A673 (cell line): ENCODE results near the gene SLC1A1. TPM values are rescaled to one million over a fixed set of nuclear protein-coding genes. Genes with fewer than 3 reads are reported as not detected.

Source experiments
- BruUV-seq: library from RNA; stranded (reverse); fragments of 400-500 nt; replicated peaks from 2 replicates; lab custom pipeline; 2021; lab: Mats Ljungman, UMichigan
- CTCF ChIA-PET: fragments of 300-600 bp; sonication (Branson Sonifier 250); formaldehyde crosslinking; loops from one replicate; lab custom pipeline; 2022; ENCODE audit warnings: antibody characterized with exemption; lab: Charles Lee
- POLR2A ChIA-PET: fragments of 300-600 bp; sonication (Branson Sonifier 250); formaldehyde crosslinking; loops from one replicate; lab custom pipeline; 2022; ENCODE audit warnings: antibody characterized with exemption; ENCODE audit not compliant: low non-redundant PET; lab: Charles Lee
- DNase-seq: peaks from one replicate; pipeline ENCODE4 v3.0.0-alpha.2; 2015; ENCODE audit warnings: low spot score
- H3K27ac ChIP-seq: fragments of 200-600 bp; sonication (generic); 2 replicates; pipeline ENCODE4 v1.5.1; 2016; ENCODE audit warnings: mixed run types, low read depth, mild to moderate bottlenecking, mixed read lengths, antibody characterized with exemption, low read length; ENCODE audit not compliant: poor library complexity, severe bottlenecking
- H3K27me3 ChIP-seq: fragments of 200-600 bp; sonication (generic); replicated peaks from 2 replicates; pipeline ENCODE4 v1.6.1; 2017; ENCODE audit warnings: mixed run types, low read depth, mild to moderate bottlenecking, mixed read lengths, antibody characterized with exemption, low read length; ENCODE audit not compliant: insufficient read depth, poor library complexity
- H3K36me3 ChIP-seq: fragments of 200-600 bp; sonication (generic); 2 replicates; pipeline ENCODE4 v1.6.1; 2016; ENCODE audit warnings: mixed run types, mild to moderate bottlenecking, mixed read lengths, antibody characterized with exemption, low read length; ENCODE audit not compliant: insufficient read depth, poor library complexity, severe bottlenecking
- H3K4me1 ChIP-seq: fragments of 200-600 bp; sonication (generic); 2 replicates; pipeline ENCODE4 v1.6.1; 2017; ENCODE audit warnings: mixed run types, mild to moderate bottlenecking, mixed read lengths, antibody characterized with exemption, low read length; ENCODE audit not compliant: insufficient read depth, poor library complexity, severe bottlenecking
- H3K4me3 ChIP-seq: fragments of 200-600 bp; sonication (generic); 2 replicates; pipeline ENCODE4 v1.5.1; 2016; ENCODE audit warnings: low read depth, mixed run types, mild to moderate bottlenecking, mixed read lengths, low read length; ENCODE audit not compliant: poor library complexity, severe bottlenecking
- H3K9me3 ChIP-seq: fragments of 200-600 bp; sonication (generic); 2 replicates; pipeline ENCODE4 v1.6.1; 2016; ENCODE audit warnings: mixed run types, low read depth, mild to moderate bottlenecking, mixed read lengths, antibody characterized with exemption, low read length; ENCODE audit not compliant: poor library complexity, severe bottlenecking
- EZH2 ChIP-seq: fragments of 200-600 bp; sonication (generic); IDR thresholded peaks from 2 replicates; pipeline ENCODE4 v1.6.1; 2017; ENCODE audit warnings: borderline replicate concordance, low read depth, mild to moderate bottlenecking, mixed read lengths, antibody characterized with exemption, low read length; ENCODE audit not compliant: poor library complexity, severe bottlenecking
- intact Hi-C: fragments of 100-400 bp; cut with micrococcal nuclease; formaldehyde crosslinking; loops from one replicate; pipeline ENCODE4 v1.10.0; 2022; ENCODE audit not compliant: unreplicated experiment
- total RNA-seq: library from RNA; stranded (reverse); gene quantifications from 2 replicates; pipeline ENCODE4 v1.2.3, GENCODE V29; 2021
- TF ChIP-seq, protein P1 (sequence below): fragments of 300-800, 200-600 bp; sonication (generic); conservative IDR thresholded peaks from 2 replicates; pipeline ENCODE4 v1.5.1; 2017; ENCODE audit warnings: low read depth, mild to moderate bottlenecking, antibody characterized with exemption, low read length, moderate library complexity, mixed read lengths

The SLC1A1 gene
- total RNA-seq, 1 experiment from 2014 or later: 8.7 TPM

- DNase-seq: no peak
- Histone ChIP-seq H3K4me3 (no peak overlapping the region), H3K9me3 (no peaks in the 10 kb centered on the region), H3K27me3 (no peaks in the 10 kb centered on the region), H3K4me1 (no peaks in the 10 kb centered on the region), H3K36me3 (peaks cover 14% of the 10 kb centered on the region), H3K27ac (no peak overlapping the region)
- intact Hi-C loops: no loop called here
- CTCF ChIA-PET: no interaction called here
- TF ChIP-seq, protein P1, sequence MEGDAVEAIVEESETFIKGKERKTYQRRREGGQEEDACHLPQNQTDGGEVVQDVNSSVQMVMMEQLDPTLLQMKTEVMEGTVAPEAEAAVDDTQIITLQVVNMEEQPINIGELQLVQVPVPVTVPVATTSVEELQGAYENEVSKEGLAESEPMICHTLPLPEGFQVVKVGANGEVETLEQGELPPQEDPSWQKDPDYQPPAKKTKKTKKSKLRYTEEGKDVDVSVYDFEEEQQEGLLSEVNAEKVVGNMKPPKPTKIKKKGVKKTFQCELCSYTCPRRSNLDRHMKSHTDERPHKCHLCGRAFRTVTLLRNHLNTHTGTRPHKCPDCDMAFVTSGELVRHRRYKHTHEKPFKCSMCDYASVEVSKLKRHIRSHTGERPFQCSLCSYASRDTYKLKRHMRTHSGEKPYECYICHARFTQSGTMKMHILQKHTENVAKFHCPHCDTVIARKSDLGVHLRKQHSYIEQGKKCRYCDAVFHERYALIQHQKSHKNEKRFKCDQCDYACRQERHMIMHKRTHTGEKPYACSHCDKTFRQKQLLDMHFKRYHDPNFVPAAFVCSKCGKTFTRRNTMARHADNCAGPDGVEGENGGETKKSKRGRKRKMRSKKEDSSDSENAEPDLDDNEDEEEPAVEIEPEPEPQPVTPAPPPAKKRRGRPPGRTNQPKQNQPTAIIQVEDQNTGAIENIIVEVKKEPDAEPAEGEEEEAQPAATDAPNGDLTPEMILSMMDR: no peak
- no peak for TF ChIP-seq EZH2
- POLR2A ChIA-PET: no interaction called here
- no TSS peak for BruUV-seq
Observed at GRCh38 chr9:4592295-4592694, 102.0 kb downstream of the SLC1A1 start.

DNA sequence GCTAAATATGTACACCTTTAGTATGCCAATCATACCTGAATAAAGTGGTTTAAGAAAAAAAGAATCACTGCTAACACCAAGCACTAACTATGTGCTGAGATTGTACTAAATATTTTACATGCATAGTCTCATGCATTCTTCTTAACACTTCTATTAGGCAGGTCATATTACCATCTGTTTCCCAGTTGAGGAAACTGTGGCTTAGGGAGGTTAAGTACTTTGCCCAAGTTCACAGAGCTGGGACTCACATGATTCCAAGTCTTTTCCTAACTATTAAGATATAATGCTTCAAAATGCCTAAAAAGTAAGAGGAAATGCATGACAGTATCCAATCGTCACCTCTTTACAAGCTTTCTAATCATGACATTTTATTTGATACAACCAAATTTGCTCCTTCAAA lies 102.6 kb downstream of the SLC1A1 start:
- ChIA-PET POLR2A (interaction anchor here (0.6 kb wide), 1 partner anchor 47 kb away, joined by 5 read pairs; no protein-coding TSS in a partner anchor), CTCF (no interaction called here)
- Histone ChIP-seq H3K27me3 (no peaks in the 10 kb centered on the region), H3K4me1 (peaks cover 2% of the 10 kb centered on the region), H3K36me3 (peaks cover 14% of the 10 kb centered on the region), H3K27ac (no peak overlapping the region), H3K4me3 (no peak overlapping the region), H3K9me3 (no peaks in the 10 kb centered on the region)
- BruUV-seq: no TSS peak
- intact Hi-C loops: no loop called here
- TF ChIP-seq, protein P1: no peak
- TF ChIP-seq EZH2: no peak
- DNase-seq: no peak

DNA sequence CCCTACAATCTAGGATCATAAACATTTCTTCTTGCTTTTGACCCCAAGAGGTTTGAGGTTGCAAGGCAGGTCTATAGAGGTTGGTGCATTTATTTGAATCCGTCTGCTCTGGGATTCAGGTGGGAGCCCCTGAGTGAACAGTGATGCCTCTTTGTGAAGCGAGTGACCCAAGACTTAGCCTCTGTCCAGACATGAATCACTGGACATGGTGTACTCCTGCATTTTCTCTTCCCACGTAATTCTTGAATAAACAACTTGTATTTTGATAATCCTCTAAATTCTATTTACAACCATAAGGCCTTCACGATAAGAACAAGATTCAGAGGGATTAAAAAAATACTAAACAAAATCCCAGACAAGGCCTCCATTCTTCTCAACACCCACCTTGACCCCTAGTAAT lies 104.3 kb downstream of the SLC1A1 start:
- TF ChIP-seq EZH2: no peak
- TF ChIP-seq, protein P1: no peak
- intact Hi-C loops: no loop called here
- ChIA-PET POLR2A (no interaction called here), CTCF (interaction anchor here (0.5 kb wide), 1 partner anchor 1010 kb away, joined by 3 read pairs; no protein-coding TSS in a partner anchor)
- H3K4me1 ChIP-seq: peaks cover 5% of the 10 kb centered on the region
- H3K27me3 ChIP-seq: no peaks in the 10 kb centered on the region
- H3K9me3 ChIP-seq: no peaks in the 10 kb centered on the region
- peaks cover 15% of the 10 kb centered on the region for H3K36me3 ChIP-seq
- no TSS peak for BruUV-seq
- H3K4me3 ChIP-seq: no peak overlapping the region
- DNase-seq: no peak
- H3K27ac ChIP-seq: no peak overlapping the region
